Midbrain (tissue), 1 donor: ENCODE results near the gene VWA1.
"Not testable (repeated sequence)": the region's sequence is repeated elsewhere in the genome, so short reads cannot be mapped to it uniquely, and the experiment has no call there.

Experiments
- DNase-seq: peaks from one replicate; lab custom pipeline; 2025; lab: John Stamatoyannopoulos, UW

Gene VWA1

DNA sequence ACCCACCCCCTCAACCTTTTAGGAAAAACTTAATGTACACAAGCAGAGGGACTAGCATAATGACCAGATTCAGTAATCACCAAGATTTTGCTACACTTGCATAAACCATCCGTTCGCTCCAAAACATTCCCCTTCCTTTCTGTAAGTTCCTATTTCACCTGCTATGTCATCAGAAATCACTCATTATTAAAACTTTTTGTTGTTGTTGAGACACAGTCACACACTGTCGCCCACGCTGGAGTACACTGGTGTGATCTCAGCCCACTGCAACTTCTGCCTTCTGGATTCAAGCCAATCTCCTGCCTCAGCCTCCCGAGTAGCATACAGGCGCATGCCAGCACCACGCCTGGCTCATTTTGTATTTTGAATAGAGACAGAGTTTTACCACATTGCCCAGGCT, 31.8 kb upstream of the VWA1 start:
- no peak for DNase-seq

DNA sequence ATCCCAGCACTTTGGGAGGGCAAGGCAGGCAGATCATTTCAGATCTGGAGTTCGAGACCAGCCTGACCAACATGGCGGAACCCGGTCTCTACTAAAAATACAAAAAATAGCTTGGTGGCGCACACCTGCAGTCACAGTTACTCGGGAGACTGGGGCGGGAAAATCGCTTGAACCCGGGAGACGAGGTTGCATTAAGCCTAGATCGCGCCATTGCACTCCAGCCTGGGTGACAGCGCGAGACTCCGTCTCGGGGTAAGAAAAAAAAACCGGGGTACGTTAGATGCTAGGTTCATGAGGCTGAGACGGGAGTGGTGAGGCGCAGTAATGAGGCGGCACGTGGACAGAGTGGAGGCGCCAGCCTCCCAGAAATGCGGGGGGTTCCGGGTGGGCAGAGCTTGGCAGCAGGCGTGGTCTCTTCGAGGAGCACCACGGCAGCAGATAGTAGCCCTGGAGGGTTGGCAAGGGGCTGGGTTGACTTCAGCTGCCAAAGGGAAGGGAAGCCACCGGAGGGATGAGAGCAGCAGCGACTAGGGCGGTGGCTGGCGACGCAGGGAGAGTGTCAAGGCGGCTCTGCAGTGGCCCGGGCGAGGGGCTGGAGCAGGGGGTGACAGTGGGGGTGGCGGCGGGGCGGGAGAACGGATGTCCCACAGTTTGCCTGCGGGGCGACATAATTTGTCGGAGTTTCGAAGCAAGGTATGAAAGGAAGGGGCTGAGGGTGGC, 29.2 kb upstream of the VWA1 start:
- no peak for DNase-seq

DNA sequence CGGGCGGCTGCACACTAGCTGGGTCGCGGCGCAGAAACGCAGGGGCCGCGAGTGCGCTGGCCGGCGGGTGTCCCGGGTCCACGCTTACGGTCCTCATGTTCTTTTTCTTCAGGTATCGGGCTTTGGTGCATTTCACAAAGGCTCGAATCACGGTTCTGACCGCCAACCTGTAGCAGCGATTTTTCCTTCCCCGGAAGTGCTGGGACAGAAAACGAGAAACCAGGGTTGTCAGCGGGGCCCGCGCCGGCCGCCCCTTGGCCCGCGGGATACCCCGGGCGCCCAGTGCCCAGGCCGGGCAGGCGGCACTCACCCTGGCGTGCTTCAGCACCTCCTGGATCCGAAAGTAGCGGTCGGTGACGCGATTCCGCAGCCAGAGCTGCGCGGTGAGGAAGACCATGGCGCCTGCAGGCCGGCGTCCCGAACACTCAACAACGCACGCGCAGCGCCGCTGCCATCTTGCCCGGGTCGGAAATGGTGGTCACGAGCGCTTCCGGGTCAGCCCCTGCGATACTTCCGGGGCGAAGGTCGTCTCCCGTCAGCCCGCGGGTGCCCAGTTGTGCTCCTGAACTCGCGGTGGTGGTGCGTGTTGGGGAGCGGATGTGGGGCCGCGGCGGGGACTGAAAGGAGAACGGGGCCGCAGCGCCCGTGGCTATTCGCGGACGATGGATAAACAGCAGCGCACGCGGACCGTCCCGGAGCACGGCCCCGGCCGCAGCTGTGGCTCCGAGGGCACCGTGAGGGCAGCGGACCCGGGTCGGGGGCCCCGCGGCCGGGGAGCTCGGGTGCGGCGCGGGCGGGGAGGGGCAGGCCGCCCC, 28.5 kb upstream of the VWA1 start, which contains the start of gene MRPL20:
MRPL20 (minus strand) TSS at position 473 of the 815 bp plus-strand sequence; CDS start at position 397, 76 bp downstream.
- DNase-seq = peak; percentile 95

DNA sequence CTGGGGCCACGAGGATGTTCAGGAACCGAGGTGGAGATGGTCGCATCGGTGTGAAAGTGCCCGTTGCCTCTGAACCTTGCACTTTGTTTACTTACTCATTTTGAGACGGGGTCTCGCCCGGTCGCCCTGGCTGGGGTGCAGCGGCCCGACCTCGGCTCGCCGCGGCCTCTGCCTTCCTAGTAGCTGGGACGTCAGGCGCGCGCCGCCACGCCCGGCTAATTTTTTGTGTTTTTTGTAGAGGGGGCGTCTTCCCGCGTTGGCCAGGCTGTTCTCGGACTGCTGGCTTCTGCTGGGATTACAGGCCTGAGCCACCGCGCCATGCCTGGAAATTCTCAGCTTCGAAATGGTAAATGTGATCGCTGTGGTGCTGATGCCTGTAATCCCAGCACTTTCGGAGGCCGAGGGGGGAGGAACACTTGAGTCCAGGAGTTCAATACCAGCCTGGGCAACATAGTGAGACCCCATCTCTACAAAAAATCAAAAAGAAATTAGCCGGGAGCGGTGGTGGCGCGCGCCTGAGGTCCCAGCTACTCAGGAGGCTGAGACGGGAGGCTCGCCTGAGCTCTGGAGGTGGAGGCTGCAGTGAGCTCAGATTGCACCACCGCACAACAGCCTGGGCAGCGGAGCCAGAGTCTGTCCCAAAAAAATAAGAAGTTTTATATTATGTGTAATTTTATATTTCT, 27.7 kb upstream of the VWA1 start:
- no peak for DNase-seq

DNA sequence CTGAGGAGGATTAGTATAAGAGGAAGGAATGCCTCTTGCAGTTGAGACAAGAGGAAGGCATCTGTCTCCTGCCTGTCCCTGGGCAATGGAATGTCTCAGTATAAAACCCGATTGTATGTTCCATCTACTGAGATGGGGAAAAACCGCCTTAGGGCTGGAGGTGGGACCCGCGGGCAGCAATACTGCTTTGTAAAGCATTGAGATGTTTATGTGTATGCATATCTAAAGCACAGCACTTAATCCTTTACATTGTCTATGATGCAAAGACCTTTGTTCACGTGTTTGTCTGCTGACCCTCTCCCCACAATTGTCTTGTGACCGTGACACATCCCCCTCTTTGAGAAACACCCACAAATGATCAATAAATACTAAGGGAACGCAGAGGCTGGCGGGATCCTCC, 25.3 kb upstream of the VWA1 start:
- DNase-seq = not testable (repeated sequence)

DNA sequence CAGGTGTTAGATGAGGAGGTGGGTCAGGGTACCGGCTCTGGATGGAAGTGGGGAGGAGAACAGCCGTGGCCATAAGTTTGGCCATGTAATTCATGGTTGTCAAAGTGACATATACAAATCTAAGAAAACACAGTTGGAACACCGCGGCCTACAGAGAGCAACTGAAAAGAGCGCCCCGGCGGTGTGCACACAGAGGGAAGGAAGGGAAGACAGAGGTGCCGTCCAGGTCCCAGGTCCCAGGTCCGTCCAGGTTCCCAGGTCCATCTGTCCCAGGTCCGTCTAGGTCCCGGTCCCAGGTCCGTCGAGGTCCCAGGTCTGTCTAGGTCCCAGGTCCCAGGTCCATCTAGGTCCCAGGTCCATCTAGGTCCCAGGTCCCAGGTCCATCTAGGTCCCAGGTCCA, 23.9 kb upstream of the VWA1 start:
- no peak for DNase-seq

DNA sequence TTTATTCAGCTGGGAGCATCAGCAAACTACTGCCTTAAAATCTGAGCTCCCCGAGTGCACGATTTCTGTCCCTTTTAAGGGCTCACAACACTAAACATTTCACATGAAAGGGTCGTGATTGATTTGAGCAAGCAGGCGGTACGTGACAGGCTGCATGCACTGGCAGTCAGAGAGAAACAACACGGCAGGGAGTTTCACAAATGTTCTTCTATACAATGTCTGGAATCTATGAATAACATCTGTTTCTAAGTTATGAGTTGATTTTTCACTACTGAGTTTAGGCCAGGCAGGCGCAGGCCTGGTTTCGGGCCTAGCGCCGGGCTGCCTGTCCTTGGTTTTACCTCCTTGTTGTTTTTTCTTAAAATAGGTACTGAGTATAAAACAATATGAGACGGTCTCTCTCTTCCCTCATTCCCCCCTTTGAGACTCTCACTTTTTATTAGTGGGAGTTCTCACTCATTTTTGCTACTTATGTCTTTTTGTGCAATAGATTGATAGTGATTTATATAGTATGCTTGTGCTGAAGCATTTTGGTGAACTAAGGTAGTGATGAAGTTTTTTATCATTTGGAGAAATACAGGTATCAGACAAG, 23.1 kb upstream of the VWA1 start:
- not testable (repeated sequence) for DNase-seq

DNA sequence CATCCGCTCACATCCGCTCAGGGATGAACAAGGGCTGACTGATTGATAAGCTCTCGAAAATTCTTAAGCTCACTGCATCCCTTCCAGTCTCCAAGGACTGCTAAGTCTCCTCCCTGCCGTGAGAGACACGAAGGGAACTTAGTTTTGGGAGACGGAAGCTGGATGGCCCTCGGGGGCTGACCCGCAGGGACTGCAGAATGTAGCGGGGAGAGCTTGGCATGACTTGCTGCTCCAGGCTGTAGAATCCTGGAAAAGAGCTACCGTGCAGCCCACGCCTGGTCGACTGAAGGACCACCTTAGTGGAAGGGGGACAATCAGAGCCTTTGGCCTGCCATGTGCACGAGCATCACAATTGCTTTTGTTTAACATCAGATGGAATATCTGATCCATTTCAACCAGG, 19.7 kb upstream of the VWA1 start:
- no peak for DNase-seq

DNA sequence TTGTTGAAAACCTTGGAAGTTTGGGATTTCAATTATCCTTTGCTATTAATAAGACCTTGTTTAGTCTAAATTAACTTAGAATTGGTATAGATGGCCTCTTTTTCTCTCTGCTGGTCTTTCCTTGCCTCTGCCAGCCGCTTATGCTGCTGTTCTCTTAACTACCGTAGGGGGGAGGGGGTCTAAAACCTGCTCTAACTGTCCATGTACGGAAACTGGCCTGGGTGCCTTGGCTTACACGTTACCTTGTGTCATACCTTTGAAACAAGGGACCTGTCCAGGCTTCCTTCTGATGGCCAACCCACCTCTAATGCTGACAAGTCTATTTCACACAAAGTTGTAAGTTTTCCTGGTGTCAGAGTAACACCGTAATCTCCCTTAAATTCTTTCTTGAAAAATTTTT, 18.1 kb upstream of the VWA1 start:
- DNase-seq = not testable (repeated sequence)

DNA sequence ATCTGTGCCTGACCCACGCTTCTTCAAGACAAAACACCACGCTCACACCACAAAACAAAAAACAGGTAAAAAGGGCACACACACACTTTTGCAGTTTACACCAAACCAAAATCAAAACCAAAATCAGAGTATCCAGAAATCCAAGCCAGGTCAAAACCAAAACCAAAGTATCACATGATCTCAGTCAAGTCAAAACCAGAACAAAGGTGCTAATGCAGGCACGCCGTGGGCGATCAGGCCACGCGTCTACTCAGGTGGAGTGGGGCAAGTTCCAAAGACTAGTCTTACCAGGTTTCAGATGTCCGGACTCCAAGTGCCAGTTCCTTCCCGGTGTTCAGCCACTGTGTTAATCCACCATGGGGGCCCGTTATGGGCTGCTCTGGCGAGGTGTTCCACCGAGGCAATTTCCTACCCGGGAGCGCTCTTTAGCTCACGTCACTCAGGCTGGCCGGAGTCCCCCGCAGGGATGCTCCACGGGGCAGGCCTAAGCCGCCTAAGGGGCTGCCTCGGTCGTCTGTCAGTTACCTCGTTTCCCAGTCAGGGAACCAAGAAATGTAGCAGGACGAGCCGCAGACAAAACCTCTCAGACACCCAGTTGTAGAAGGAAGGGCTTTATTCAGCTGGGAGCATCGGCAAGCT, 17.5 kb upstream of the VWA1 start:
- DNase-seq = not testable (repeated sequence)

DNA sequence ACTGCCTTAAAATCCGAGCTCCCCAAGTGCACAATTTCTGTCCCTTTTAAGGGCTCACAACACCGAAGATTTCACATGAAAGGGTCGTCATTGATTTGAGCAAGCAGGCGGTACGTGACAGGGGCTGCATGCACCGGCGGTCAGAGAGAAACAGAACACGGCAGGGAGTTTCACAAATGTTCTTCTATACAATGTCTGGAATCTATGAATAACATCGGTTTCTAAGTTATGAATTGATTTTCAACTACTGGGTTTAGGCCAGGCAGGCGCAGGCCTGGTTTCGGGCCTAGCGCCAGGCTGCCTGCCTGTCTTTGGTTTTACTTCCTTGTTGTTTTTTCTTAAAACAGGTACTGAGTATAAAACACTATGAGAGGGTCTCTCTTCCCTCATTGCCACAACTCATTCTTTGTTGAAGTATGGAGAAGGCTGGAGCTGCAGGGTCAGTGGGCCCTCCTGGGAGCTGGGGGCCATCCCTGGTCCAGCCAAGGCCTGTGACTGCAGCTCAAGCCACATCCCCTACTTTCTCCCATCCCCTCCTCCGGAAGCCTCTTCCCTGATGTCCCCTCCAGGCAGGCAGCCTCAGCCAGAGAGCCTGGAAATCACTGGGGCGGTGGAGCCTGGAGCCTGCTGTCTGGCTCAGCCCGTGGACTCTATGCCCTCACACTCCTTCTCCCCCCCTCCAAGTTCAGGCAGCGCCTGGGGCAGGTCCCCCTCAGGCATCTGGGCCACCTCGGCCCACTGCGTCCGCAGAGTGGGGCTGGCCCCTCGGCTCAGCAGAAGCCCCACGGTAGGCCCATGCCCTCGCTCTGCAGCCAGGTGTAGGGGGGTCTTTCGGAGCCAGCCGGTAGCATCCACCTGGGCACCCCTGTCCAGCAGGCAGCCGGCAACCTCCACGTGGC, 16.8 kb upstream of the VWA1 start:
- no peak for DNase-seq

DNA sequence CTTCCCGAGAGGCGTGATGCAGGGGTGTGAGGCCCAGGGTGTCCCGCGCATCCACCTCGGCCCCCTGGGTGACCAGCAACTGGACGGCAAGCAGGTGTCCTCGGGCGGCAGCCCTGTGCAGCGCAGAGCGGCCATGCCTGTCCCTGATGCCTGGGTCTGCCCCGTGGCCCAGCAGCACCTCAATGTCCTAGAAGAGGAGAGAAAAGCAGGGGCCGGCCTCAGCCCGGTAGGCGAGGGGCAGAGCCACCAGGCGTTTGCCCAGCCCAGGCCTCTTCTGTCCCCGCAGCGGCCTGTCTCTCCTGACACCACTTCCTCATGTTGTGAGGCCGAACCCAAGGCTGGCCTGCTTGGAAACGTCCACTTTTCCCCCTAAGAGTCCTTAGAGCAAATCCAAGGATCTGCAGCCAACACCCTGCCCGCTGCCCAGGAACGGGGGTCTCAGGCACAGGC, 16.1 kb upstream of the VWA1 start:
- DNase-seq = no peak

DNA sequence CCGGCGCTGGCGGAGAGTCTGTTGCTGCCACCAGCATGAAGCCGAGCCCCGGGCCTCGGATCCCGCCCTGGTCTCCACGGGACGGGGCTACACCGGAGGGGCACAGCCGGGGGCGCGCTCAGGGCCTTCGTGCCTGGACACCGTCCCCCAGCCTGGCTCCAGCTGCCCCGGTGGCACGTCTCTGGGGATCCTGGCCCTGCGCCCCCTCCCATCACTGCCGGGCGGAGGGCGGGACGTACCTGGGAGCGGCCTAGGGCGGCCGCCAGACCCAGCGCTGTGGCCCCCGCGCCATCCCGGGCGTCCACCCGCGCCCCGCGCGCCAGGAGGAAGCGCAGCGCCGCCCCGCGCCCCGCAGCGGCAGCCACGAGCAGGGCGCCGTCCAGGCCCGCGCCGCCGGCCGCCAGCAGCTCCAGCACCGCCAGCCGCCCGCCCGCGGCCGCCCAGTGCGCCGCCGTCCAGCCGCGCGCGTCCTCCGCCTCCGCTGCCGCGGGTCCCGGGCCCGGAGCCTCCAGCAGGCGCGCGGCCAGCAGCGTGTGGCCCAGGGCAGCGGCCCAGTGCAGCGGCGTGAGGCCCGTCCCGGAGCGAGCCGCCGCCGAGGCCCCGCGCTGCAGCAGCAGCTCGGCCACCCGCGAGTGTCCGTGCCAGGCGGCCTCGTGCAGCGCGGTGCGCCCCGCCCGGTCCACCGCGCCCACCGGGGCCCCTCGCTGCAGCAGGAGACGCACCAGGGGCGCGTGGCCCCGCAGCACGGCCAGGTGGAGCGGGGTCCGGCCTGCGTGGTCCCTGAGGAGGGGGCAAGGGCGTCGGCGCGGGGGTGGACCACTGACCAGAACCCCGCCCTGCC, 15.5 kb upstream of the VWA1 start:
- DNase-seq = peak; percentile 43

DNA sequence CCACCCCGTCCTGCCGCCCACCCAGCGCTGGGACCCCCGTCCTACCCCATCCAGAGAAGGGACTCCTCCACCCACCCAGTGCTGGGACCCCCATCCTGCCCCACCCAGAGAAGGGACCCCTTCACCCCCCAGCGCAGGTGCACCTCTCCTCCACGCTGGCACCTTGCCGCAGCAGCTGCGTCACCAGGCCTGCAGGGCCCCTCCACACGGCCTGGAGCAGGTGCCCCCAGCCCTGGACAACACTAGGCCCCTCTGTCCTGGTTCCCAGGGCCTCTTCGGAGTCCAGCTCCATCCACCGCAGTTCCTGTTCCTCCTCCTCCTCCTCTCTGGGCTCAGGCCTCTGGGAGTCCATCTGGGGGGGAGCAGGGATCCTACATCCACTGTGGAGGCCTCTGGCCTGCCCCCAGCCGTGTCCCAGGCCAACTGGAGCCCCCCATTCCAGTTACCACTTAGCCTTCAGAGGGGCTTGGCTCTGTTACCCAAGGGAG, 14.8 kb upstream of the VWA1 start:
- no peak for DNase-seq

DNA sequence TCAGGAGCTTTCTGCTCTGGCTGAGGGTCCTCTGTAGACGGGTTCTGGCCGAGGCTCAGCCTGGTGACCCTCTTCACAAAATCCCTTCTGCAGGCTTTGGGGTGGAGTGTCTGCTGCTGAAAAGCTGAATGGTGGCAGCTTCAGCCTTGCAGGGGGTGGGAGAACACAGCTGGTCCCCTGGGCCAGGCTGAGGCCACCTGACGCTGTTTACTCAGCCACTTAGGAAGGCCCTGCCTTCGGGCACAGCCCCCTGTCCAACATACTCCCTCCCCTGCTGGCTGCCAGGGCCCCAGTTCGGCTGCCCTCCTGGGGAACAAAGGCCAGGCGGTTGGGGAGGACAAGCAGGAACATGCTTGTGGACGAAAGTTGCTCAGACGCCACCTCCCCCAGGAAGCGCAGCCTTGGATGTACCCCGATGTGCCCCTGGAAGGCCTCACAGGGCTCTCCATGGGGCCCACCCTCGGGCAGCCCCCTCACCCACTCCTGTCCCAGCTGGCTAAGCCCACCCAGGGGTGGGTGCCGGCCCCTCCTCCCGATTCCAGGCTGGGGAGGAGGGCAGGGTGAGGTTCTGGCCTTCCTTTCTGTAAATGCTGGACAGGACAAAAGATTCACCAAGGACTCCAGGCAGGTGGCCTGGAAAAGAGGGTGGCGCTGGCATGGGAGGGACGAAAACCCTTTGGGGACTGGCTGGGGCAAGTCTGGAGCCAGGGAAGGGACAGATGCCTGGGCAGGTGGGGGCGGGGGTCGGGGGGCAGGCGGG, 14.2 kb upstream of the VWA1 start, which contains the start of gene ANKRD65:
ANKRD65 (minus strand) TSS at position 130 of the 760 bp plus-strand sequence. CDS start 271 bp downstream, outside the sequence.
- peak; percentile 55 for DNase-seq

DNA sequence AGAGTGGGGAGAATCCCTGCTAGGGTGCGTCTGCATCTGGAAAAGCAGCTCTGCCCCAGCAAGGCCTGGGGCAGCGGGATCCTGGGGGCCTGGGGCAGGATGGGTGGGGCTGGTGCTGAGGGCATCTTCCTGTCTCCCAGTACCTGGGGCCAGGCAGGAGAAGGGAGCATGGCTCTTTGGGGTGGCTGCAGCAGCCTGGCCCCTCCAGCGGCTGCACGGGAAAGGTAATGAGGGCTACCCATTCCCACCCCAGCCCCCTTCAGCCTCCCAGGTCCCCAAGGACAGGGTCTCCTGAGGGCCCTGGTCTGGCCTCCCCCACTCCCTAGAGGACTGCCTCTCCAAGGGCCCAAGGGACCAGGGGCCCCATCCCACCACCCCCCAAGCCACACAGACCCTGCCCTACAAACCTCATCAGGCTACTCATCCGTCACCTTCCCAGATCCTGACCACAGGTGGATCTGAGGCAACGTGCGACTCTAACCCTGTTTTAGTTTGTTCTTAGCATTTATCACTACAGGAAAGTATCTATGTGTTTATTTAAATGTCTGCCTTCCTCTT, 13.5 kb upstream of the VWA1 start:
- no peak for DNase-seq

DNA sequence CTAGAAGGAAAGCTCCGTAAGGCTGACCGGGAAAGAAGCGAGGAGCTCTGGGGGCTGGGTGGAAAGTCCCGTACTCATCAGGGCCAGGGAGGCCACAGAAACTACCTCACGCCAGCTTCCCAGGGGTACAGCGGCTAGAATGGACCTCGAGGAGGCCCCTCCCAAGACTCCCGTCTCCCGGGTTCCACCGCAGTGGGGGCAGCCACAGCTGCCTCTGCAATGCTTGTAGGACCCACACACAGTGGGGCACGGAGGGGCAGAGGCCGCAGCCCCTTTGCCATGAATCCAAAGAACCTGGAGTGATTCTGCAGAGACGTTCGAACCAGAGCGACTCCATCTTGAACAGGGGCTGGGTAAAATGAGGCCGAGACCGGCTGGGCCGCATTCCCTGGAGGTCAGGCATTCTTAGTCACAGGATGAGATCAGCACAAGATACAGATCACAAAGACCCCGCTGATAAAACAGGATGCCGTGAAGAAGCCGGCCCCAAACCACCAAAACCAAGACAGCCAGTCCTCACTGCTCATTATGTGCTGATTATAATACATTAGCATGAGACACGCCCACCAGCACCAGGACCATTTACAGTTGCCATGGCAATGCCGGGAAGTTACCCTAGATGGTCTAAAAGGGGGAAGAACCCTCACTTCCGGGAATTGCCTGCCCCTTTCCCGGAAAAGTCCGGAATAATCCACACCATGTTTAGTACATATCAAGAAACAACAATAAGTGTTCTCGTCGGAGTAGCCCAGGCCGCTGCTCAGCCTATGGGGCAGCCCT, 12.8 kb upstream of the VWA1 start:
- DNase-seq = no peak

DNA sequence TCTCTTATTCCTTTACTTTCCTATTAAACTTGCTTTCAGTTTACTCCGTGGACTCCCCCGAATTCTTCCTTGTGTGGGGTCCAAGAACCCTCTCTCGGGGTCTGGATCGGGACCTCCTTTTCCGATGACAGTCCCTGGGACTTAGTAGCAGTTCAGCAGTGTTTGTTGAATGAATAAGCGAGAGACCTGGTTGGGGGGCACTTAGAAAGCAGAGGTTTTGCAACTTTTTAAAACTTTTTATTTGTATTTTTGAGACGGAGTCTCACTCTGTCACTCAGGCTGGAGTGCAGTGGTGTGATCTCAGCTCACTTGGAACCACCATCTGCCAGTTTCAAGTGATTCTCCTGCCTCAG, 12.3 kb upstream of the VWA1 start:
- no peak for DNase-seq
